NT2/D1 (cell line): ENCODE measurements around the gene SRPK1.

ENCODE experiments used
- DNase-seq: peaks from one replicate; pipeline ENCODE4 v3.0.0-alpha.2; 2011; ENCODE audit warnings: low read depth, low spot score
- H3K27me3 ChIP-seq: 2 replicates; pipeline ENCODE4 v1.6.0; 2011; ENCODE audit warnings: mild to moderate bottlenecking; ENCODE audit not compliant: insufficient read length, insufficient read depth
- H3K36me3 ChIP-seq: 2 replicates; pipeline ENCODE4 v1.6.1; 2011; ENCODE audit warnings: mild to moderate bottlenecking, low read length, mixed read lengths; ENCODE audit not compliant: insufficient read depth, insufficient read length
- H3K4me1 ChIP-seq: 2 replicates; pipeline ENCODE4 v1.5.1; 2011; ENCODE audit not compliant: insufficient read depth, insufficient read length
- H3K4me3 ChIP-seq: 2 replicates; pipeline ENCODE4 v1.5.1; 2011; ENCODE audit warnings: low read depth; ENCODE audit not compliant: insufficient read length
- H3K9ac ChIP-seq: 2 replicates; pipeline ENCODE4 v1.6.0; 2011; ENCODE audit warnings: low read depth; ENCODE audit not compliant: insufficient read length
- H3K9me3 ChIP-seq: 2 replicates; pipeline ENCODE4 v1.5.1; 2011; ENCODE audit warnings: mild to moderate bottlenecking, low read length; ENCODE audit not compliant: insufficient read depth
- SUZ12 ChIP-seq: IDR thresholded peaks from 2 replicates; pipeline ENCODE4 v1.6.1; 2011; ENCODE audit not compliant: insufficient read length, insufficient read depth; ENCODE audit errors: extremely low read depth
- YY1 ChIP-seq: IDR thresholded peaks from 2 replicates; pipeline ENCODE4 v1.6.1; 2011; ENCODE audit not compliant: insufficient read length, insufficient read depth
- ZNF274 ChIP-seq: IDR thresholded peaks from 2 replicates; pipeline ENCODE4 v1.6.1; 2011; ENCODE audit warnings: mild to moderate bottlenecking, low read depth, low read length

Gene SRPK1

GRCh38 chr6:35931120-35931561, 10.2 kb upstream of the SRPK1 start:
- TF ChIP-seq SUZ12 (no peak), YY1 (no peak), ZNF274 (no peak)
- Histone ChIP-seq H3K27me3 (no peaks in the 10 kb centered on the region), H3K9me3 (no peaks in the 10 kb centered on the region), H3K36me3 (no peaks in the 10 kb centered on the region), H3K4me3 (no peak overlapping the region), H3K9ac (no peak overlapping the region), H3K4me1 (no peaks in the 10 kb centered on the region)
- no peak for DNase-seq

DNA sequence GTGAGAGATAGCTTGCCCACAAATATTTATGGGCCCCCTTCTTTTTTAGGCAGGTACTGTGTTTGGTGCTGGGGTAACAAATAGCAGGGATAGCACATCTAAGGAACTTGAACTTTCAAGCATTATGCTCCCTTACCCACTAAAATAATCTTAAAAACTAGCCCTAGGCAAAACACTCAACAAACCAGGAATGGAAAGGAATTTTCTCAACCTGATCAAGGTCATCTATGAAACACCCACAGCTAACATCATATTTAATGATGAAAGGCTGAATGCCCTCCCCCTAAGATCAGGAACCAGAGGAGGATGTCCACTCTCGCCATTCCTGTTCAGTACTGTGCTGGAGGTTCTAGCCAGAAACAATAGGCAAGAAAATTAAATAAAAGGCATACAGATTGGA, 8.7 kb upstream of the SRPK1 start:
- Histone ChIP-seq H3K4me1 (no peaks in the 10 kb centered on the region), H3K36me3 (no peaks in the 10 kb centered on the region), H3K27me3 (no peaks in the 10 kb centered on the region), H3K4me3 (no peak overlapping the region), H3K9ac (no peak overlapping the region), H3K9me3 (no peaks in the 10 kb centered on the region)
- TF ChIP-seq YY1 (no peak), SUZ12 (no peak), ZNF274 (no peak)
- DNase-seq: no peak

- no peak for DNase-seq
- Histone ChIP-seq H3K27me3 (no peaks in the 10 kb centered on the region), H3K9ac (no peak overlapping the region), H3K4me3 (no peak overlapping the region), H3K4me1 (no peaks in the 10 kb centered on the region), H3K9me3 (no peaks in the 10 kb centered on the region), H3K36me3 (no peaks in the 10 kb centered on the region)
- TF ChIP-seq ZNF274 (no peak), YY1 (no peak), SUZ12 (no peak)
Measured at GRCh38 chr6:35926509-35927215, 5.8 kb upstream of the SRPK1 start.

DNA sequence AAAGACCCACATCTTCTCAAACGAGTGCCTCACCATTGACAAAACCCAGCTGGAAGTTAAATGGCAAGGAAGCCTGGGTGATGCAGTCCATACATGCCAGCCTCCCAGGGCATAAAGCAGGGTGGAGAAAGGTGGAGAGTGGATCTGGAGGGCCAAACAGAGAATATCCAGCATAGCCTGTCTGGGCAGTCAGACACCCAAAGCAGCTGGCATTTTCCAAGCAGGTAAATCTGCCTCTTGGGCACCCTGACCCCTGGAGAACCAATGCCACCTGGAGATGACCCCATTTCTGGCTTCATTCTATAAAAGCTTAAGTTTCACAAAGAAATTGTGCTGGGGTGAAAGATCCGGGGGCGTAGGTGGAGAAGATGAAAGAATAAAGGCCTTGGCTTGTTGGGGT, 5.1 kb upstream of the SRPK1 start:
- TF ChIP-seq ZNF274: no peak
- no peak for TF ChIP-seq YY1
- TF ChIP-seq SUZ12: no peak
- no peak for DNase-seq
- H3K27me3 ChIP-seq: no peaks in the 10 kb centered on the region
- no peak overlapping the region for H3K9ac ChIP-seq
- H3K36me3 ChIP-seq: no peaks in the 10 kb centered on the region
- no peaks in the 10 kb centered on the region for H3K9me3 ChIP-seq
- no peak overlapping the region for H3K4me3 ChIP-seq
- no peaks in the 10 kb centered on the region for H3K4me1 ChIP-seq

- Histone ChIP-seq H3K9ac (no peak overlapping the region), H3K27me3 (no peaks in the 10 kb centered on the region), H3K36me3 (peaks cover 4% of the 10 kb centered on the region), H3K9me3 (no peaks in the 10 kb centered on the region), H3K4me3 (no peak overlapping the region), H3K4me1 (no peaks in the 10 kb centered on the region)
- TF ChIP-seq ZNF274: no peak
- no peak for TF ChIP-seq SUZ12
- TF ChIP-seq YY1: no peak
- DNase-seq: no peak
Measured at GRCh38 chr6:35924146-35924545, 3.2 kb upstream of the SRPK1 start.

- DNase-seq: no peak
- TF ChIP-seq YY1 (no peak), ZNF274 (no peak)
- Histone ChIP-seq H3K4me3 (no peak overlapping the region), H3K4me1 (no peaks in the 10 kb centered on the region), H3K27me3 (no peaks in the 10 kb centered on the region), H3K9ac (no peak overlapping the region), H3K9me3 (no peaks in the 10 kb centered on the region), H3K36me3 (peaks cover 14% of the 10 kb centered on the region)
Measured at GRCh38 chr6:35922139-35922554, 1.2 kb upstream of the SRPK1 start.

DNA sequence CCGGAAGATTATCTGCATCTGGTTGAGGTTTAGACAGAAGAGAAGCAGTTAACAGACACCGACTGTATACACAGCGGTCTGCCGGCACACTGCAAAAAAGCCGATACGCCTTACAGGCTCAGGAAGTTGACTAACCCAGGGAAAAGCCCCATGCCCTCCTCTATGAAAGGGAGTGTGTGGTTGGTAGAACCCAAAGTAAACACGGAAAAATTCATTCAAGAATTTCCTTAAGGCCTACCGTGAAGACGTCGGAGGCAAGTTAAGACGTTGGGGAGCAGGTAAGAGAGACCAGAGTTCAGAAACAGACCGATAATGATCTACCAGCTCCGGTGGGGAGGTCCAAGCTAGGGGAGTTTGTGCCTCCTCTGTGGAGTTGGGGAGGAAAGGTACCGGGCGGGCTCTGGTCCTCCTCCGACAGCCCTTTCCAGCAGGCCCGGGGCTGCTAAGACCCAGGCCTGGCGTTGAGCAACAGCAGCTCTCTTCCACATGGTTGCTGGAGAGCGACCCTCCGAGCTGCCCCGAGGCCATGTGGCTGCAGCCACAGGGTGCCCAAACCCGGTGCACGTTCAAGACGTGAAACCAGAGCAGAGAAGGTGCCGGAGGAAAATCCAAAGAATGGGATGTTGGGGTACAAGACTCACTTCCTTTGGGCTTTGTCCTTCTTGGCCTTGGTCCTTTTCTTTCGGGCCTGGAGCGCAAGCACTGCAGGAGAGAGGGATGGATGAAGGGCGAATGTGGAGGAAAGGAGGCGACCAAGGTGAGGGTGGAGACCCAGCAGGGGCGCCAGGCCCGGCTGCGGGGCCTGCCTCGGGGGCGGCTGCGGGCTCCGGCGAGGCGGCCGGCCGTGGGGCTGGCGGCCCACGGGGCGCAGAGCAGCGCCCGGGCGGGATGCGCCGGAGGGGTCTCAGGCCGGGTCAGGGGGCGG, 809 bp downstream of the SRPK1 start:
- Histone ChIP-seq H3K27me3 (no peaks in the 10 kb centered on the region), H3K9ac (peak overlapping the region; percentile 92), H3K9me3 (no peaks in the 10 kb centered on the region), H3K4me1 (no peaks in the 10 kb centered on the region), H3K4me3 (peak overlapping the region; percentile 87), H3K36me3 (peaks cover 26% of the 10 kb centered on the region)
- no peak for TF ChIP-seq YY1
- no peak for TF ChIP-seq ZNF274
- TF ChIP-seq SUZ12: no peak
- DNase-seq: no peak
